Measurements from ENCODE around the gene UGT1A8.

The UGT1A8 gene

DNA sequence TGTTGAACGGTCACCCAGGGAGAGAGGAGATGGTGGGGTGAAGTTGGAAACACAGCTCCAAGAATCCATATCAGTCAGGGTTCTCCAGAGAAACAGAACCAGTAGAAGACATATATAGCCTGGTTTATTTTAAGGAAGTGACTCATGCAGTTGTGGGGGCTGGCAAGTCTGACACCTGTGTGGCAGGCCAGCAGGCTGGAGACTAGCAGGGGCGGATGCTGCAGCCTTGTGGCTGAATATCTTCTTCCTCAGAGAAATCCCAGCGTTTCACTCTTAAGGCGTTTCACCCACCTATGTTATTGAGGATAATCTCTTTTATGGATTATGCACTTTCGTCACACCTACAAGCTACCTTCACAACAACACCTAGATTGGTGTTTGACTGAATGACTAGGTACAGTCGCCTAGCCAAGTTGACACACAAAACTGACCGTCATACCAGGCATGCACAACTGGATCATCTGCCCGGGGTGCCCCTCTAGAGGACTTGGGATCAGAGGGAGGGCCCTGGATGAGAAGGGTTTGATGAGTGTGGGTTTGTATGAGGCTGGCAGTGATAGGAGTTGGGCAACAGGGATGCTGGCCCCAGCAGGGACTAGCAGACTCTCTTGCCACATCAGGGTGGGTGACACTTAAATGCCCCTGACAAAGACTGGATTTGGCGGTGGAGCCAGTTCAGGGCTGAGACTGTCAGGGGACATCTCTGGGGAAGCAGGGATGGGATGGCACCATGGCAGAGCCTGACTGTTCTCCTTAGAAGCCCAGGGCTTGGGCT, 184.1 kb downstream of the UGT1A8 start:
- DNase-seq (ENCODE audit: low read depth) = no peak

DNA sequence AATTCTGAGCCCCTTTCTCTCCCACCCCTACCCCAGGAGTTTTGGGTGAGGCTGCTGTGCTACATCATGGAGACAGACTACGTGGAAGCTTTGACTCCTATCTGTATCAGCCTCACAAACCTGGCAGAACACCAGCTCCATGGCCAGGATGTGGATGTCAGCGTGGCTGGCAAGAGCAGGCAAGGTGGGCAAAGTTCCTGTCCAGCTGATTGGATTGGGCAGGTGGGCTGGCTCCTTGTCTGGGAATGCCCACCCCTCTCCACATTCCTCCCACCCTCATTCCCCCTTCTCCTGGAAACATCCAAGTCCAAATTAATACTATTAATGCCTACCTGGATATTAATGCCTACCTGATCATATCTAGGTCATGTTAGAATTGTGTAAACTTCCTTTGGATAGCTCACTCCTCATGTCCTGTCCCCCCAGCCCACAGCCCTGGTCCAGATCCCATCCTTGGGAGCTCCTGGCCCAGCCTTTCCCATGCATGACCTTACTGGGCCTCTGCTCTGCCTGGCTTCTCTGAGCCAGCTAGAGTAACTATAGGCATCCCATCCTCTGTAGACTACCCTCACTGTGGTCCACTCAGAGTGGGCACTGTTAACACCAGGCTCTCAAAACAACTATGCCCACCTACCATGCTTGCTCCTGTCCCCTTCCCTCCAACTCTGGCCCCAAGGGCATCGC, 184.8 kb downstream of the UGT1A8 start:
- no peak for DNase-seq (ENCODE audit: low read depth)

DNA sequence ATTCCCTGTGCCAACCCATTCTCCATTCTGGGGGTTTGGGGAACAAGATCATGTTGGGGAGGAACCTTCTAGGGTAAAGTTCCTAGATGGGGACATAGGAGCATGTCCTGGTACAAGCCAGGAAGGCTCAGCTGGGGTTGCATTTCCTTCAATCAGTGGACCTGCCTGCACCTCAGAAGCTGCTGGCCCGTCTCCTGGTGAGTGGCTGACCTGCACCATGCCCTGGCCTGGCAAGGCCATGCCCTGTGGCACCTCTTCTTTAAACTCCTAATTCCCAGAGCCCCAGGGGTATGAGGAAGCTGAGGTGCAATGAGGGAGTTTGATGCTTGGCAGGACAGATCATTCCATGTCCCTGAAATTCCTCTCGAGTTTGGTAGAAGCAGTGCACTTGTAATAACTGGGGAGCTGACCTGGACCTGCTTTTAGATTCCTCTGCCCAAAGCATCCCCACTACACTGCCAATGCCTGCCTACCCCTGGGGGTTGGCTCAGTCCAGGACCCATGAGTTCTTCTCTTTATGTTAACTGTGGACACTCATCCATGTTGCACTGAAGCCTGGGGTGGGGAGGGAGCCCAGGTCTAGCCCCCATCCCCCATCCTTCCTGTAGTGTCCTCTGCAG, 186.0 kb downstream of the UGT1A8 start:
- no peak for DNase-seq (ENCODE audit: low read depth)

DNA sequence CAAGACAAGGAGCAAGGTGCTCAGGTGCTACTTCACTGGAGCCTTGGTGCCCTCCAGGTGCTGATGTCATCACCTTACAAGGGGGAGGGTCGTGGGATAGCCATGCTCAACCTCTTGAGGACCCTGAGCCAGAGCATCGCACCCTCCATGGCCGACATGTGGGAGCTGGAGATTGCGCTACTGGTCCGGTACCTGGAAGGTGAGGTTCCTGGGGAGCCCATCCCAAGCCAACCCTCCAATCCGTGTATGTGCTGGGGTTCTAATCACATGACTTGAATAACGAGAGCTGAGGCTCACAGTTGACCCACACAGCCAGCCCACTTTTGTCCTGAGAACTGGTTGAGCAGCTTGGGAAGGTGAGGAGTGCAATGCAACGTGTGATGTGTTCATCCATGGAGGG, 186.6 kb downstream of the UGT1A8 start:
- DNase-seq (ENCODE audit: low read depth) = no peak

DNA sequence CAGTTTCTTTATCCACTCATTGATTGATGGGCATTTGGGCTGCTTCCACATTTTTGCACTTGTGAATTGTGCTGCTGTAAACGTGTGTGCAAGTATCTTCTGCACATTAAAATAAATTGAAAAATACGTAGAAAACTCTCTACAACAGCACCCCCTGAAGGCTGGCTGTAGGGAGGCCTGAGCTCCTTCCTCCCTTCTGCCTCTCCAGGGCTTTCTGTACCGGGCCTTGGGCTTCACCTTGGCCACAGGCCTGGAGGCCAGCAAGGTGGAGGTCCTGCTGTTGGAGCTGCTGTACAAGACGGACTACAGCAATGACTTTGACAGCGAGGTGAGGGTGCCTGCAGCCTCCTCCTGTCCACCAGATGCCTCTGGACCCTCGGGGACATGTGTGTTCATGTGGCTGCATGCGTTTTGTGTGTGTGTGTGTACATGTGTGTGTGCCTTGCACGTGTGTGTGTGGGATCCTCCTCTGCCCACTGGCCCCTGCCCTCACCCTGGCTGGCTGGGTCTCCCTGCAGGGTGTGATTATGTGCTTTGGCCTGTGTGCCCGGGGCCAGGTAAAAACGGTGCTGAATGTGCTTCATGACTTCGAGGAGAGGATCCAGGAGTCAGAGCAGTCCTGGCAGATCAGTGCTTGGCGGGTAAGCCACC, 189.9 kb downstream of the UGT1A8 start:
- no peak for DNase-seq (ENCODE audit: low read depth)

DNA sequence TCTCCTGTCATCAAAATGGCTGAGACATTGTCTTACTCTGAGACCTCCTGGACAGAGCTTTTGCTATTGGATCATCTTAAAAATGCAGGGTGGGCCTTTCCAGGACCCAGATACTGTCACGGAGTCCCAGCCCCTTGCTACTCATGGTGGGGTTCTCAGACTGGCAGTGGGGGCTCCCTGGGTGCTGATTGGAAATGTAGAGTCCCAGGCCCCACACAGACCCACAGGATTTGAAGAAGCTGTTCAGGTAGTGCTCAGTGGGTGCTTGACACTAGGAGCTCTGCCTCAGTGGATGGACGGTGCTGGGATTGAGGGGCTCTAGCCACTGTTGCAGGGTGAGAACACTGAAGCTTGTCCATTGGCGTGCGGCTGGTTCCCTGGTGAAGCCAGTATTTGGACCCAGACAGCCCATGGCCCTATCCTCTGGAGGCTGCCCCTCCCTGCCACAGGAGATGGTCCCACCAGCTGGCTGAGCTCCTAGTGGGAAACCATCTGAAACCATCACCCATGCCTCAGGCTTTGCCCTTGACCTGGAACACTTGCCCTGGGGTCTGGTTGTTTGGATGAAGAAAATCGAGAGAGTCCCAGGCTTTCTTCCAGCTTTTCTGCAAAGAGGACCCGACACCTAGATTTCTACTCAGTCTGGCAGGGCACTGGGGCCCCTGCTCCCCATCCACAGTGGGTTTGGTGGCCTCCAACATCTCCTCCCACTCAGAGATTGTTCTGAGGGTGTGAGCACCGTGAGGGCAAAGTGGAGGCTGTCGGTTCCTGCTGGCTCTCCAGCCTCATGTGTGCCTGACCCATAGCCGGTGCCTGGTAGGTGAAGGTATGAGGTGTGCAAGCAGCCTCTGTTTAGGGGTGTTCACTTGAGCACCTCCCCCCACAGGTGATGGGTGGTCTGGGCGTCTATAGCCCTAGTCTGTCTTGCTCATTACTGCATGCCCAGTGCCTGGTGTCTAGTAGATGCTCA, 190.8 kb downstream of the UGT1A8 start:
- no peak for DNase-seq (ENCODE audit: low read depth)

DNA sequence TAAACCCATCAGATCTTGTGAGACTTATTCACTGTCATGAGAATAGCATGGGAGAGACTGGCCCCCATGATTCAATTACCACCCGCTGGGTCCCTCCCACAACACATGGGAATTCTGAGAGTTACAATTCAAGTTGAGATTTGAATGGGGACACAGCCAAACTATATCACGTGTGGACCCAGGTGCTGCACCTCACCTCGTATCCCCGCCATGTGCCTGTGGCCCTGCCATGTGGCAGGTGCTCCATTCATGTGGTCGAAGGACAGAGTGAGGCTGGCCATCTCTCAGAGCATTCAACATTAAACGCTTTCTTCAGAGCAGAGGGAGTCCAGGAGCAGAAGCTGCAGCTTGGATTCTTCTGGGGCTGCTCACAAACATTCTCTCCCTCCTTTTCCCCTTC, 193.0 kb downstream of the UGT1A8 start:
- no peak for DNase-seq (ENCODE audit: low read depth)

DNA sequence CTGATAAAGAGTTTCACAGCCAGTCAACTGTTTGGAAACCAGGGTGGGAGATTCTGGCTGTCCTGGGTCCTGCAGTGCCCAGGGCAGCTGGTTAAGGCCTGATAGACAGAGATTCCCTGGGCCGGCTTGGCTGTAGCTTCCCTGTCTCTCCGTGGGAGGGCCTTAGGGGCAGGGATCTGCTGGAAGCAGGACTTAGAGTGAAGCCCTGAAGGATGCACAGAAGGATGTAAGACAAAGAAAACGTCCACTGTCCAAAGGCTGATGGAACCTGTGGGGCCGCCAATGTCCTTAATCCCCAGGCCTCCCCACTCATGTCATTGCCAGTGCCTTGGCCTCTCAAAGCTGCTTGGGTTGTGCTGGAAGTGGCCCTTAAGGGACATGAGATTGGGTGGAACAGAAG, 193.7 kb downstream of the UGT1A8 start:
- no peak for DNase-seq (ENCODE audit: low read depth)

DNA sequence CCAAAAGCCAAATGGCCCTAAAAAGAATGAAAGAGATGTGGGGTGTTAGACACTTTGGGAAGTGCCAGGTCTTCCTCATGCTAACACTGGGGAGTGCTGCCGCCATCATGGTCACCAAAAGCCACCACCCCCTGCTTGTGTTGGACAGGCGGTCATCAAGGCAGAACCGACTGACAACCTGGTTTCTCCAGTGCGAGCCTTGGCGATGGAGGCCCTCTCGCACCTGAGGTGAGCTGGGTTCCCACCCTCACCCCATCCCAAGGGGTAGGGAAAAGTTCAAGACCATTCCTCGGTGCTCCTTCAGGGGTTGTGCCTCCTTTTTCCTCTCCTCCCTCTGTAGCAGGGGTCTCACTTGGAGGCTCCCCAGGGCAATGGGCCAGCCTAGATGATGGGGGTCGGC, 194.3 kb downstream of the UGT1A8 start:
- DNase-seq (ENCODE audit: low read depth) = no peak

DNA sequence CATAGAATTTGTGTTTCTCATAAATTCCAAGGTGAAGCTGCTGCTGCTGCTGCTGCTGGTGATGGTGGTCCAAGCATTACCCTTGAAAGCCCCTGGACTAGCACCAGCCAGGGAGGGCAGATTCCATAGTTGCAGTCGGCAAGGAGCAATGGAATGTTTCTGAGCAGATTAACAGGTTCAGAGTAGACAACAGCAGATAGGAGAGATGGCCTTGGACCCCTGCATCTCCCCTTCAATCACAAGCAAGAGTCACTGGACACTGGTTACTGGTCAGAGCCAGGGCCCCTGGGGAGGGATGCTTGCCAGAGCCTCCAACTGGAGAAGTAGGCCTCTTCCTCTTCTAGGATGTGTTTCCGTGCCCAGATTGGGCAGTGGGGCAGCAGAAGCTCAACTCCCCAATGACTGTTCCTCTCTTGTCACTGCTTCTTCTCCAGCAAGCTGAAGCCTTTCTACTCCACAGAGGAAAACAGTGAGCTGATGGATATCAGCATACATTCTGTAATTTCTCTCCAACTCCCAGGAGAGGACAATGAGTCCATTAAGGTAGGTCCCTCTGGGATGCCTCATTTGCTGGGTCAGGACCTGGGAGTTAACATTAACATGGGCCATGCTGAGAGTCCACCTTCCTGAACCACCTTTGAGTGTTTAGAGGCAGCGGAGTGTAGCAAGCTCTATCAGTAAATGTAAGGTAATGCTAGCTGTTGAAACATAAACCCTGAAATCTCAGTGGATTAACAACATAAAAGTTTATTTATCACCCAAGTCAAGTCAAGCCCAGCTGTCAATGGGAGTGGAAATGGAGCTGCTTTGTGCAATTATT, 196.0 kb downstream of the UGT1A8 start:
- no peak for DNase-seq (ENCODE audit: low read depth)

DNA sequence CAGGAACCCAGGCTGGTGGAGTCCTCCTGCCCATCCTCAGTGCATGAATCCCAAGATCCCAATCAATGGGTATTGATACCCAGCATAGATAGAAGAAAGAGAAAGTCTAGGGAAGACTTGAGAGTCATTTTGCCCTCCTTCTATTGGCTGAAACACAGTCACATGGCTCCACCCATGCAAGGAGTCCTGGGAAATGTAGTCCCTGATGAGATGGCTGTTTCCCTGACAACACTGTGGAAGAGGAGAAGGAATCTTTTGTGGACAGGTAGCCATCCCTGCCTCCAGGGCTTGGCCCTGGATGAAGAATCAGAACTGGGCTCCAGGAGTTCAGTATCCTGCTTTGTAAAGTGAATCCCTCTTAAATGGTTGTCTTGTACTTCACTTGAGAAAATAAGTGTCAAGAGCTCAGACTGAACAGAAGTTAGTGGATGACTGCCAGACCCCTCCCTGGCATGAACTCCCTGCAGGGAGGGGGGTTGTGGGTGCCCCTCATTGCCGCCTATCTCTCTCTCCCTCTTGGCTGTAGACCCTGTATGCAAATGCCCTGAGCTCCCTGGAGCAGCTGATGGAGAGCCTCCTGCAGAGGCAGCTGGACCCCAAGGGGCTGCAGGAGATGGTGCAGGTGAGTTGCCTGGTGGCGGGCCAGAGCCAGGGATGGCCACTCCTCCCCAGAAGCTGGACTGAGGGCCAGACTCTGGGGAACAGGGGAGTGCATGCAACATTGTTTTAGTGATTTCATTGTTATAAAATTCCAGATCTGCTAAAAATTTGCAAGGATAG, 196.8 kb downstream of the UGT1A8 start:
- DNase-seq (ENCODE audit: low read depth) = no peak

DNA sequence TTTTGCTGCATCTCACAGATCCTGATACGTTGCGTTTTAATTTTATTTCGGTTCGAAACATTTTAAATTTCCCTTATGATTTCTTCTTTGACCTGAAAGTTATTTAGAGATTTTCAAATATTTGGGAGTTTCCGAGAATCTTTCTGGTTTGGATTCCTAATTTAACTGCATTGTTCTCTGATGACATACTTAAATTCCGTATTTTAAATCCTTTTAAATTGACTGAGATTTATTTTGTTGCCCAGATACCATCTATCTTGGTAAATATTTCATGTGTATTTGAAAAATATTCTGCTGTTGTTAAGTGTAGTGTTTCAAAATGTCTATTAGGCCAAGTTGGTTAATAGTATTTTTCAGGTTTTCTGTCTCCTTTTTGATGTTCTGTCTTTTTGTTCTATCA, 198.4 kb downstream of the UGT1A8 start:
- no peak for DNase-seq (ENCODE audit: low read depth)

DNA sequence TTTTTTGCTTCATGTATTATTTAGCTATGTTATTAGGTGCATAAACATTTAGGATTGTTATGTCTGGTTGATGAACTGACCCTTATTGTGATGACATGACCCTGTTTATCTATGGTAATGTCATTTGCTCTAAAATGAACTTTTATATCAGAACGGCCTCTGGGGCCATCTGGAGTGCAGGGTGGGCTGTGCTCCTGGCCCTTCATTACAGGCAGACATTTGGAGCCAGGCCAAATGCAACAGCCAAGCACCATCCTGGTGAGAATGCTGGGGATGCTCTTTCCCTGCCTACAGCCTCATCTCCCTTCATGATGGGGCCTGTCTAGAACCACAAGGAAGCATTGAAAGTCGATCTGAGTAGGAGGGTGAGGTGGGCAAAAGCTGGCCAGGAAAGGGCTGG, 198.9 kb downstream of the UGT1A8 start:
- DNase-seq (ENCODE audit: low read depth) = no peak

DNA sequence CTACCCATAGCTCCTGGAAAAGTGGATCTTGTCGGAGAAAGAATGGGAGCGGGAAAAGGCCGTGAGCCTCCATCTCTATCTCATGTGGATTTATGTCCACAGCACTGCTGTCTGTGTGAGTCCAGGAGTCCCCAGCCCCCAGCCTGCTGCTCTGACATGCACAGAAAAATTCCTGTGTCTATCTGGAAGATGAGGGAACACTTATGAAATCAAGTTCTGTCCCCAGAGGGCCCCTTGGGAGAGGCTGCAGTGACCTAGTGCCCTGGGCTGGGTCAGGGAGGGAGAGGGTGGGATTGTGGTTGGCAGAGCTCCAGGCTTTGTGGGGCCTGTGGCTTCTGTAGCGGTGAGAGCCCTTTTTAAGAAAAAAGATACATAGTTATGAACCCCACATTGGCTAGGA, 199.3 kb downstream of the UGT1A8 start:
- DNase-seq (ENCODE audit: low read depth) = no peak

DNA sequence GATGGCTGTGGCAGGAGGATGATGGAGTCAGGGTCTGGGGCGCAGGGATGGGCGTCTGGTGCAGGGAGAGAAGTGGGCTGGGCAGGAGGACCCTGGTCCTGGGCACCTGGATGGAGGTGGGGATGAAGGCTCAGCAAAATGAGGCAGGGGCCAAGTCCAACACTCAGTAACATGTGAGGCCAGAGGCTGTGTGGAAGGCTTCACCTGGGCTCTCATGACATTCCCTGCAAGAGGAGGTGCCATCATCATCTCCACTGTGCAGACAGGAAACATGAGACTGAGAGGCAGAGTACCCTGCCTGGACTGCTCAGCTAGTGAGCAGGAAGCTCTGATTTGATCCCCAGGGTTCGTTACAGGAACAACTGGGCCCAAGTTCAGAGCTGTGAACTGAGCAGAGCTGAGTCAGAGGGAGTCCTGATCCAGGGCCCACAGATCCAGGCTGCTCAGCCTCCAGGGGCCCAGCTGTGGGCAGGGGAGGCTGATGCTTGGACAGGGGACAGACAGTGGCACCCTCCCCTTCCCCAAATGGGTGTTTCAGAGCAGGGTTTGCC, 200.0 kb downstream of the UGT1A8 start:
- no peak for DNase-seq (ENCODE audit: low read depth)

DNA sequence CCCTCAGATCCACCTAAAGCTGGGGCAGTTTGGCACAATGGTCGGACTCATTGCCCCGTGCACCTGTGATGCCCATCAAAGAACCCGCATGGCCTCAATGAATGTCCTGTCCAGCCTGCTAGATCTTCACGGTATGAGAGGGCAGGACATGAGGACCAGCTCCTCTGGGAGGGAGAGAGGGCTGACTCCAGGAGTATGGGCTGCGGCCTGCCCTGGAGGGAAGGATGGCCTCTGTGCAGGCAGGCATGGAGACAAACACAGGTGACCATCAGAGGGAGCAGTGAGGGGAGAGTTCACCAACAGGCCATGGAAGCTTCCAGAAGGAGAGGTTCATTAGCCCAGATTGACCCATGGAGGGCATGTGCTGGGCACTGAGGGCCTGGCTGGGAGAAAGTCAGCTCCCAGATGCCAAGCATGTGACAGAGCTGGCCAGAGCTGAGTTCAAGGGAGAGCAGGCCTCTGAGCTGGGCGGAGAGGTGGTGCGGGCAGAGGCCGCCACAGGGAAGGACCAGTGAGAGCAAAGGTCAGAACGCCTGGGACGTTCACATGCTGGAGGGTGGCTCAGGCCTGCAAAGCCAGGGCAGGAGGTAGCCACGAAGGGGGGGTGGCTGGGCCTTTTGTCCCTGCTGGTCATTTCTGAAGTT, 200.7 kb downstream of the UGT1A8 start:
- no peak for DNase-seq (ENCODE audit: low read depth)

DNA sequence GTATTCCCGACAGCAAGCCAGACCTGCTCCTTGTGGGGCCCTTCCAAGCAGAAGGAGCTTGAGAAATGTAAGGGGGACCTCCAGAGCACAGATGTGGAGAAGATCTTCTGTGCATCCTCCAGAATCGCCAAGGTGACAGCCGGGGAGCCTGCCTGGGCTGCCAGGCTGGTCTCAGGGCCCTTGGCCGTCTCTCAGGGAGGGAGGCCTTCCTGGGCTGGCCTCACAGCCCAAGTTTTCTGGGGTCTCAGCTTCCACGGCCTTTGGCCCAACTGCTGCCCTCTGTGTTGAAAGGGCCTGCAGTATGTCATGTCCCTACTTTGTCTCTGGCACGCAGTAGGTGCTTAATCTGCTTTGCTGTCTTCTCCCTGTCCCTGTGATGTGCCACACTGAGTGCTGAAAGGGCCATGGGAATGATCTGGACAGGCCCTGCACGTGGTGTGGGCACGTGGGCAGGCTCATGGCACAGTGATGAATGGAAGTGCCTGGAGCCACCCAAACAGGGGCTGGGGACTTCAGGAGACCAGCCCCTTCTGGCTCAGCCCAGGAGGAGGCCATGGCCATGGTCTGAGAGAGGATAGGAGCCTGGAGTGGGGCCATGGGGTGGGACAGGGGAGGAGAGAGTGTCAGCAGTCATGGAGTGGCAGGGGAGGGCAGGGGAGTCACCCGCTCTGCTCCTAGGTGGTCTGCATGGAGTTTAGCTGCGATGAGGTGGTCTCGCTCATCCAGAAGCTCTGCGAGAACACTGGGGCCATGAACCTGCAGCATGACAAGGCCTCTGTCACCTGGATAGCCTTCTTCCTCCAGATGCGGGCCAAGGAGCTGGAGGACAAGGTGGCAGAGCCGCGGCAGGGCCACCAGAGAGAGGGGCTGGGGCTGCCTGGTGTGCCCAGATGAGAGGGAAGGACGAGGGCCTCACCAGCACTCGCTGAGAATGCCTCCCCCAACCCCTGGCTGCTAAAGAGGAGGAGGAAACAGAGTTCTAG, 201.5 kb downstream of the UGT1A8 start:
- no peak for DNase-seq (ENCODE audit: low read depth)
